ENCODE data around the gene ARHGEF11. TPM values are rescaled to one million over a fixed set of nuclear protein-coding genes. Genes with fewer than 3 reads are reported as not detected.

ARHGEF11 gene
- total RNA-seq, 4 donors from 2014 or later, result 56.7 to 127 (median 89.9) TPM

DNA sequence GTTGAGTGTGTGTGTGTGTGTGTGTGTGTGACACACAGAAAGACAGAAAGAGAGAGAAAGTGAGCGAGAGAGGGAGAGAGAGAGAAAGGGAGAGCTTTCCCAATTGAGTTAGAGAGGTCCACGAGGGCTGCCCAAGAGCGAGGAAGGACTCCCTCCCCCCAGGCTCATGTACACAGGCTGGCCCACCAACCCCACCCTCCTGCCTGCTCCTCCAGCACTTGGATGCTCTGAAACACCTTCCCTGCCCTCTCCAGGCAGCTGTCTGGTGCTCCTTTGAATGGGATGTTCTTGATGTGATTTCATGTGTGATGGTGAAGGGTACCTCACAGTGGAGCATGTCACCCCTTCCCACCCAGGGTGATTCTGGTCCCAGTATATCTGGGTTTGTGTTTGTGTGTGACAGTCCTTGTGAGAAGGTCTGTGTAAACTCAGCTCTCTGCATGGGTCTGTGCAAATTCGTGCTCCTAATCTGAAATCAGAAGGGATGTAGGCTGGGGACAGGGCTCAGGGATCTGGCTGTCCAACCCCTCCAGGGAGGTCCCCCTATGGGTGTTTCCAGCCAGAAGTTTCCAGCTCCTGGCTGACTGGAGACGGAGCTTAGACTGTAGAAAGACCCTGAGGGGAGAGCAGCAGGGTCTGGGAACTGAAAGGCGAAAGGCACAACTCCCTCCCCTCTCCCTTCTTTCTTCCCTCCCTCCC, 158.8 kb downstream of the ARHGEF11 start:
- Histone ChIP-seq H3K27ac (no peak overlapping the region), H3K36me3 (no peaks in the 10 kb centered on the region), H3K4me1 (no peaks in the 10 kb centered on the region), H3K4me3 (no peak overlapping the region), H3K27me3 (no peaks in the 10 kb centered on the region), H3K9me3 (no peaks in the 10 kb centered on the region)
- no peak for TF ChIP-seq CTCF (IDR thresholded peaks at IDR 0.05)
- no peak for TF ChIP-seq POLR2A (IDR thresholded peaks at IDR 0.05)
- no peak for DNase-seq

DNA sequence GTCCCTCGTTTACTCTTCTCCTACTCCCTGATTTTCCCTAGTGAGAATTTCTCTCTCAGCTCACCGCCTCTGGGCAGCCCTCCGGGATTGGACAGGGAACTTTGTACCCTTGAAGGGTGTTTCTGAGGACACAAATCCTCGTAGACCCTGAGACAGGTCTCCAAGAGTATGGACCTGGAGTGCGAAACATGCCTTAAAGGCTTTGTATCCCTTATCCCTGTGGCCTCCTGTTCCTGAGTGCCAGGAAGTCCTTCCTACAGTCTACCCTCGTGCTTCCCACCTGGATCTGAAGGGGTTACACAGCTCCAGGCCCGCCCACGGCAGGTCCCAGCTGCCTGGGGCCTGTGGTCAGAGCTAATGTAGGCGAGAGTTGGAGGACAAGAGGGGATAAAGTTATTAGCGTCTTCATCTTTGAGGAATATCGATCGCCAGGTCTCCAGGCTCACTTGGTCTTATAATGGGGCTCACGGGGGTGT, 159.6 kb downstream of the ARHGEF11 start:
- H3K27me3 ChIP-seq, result no peaks in the 10 kb centered on the region
- H3K27ac ChIP-seq, result no peak overlapping the region
- no peak for DNase-seq

GRCh38 chr1:156885314-156885713, 160.2 kb downstream of the ARHGEF11 start:
- H3K4me1 ChIP-seq, result no peaks in the 10 kb centered on the region
- no peak overlapping the region for H3K27ac ChIP-seq
- H3K9me3 ChIP-seq, result no peaks in the 10 kb centered on the region
- H3K27me3 ChIP-seq, result no peaks in the 10 kb centered on the region
- H3K36me3 ChIP-seq, result no peaks in the 10 kb centered on the region
- no peak for TF ChIP-seq CTCF (IDR thresholded peaks at IDR 0.05)
- TF ChIP-seq POLR2A (IDR thresholded peaks at IDR 0.05), result no peak
- no peak overlapping the region for H3K4me3 ChIP-seq
- DNase-seq, result no peak

More for the DNA sequence above, 159.6 kb downstream of the ARHGEF11 start:
- no peaks in the 10 kb centered on the region for H3K9me3 ChIP-seq
- H3K4me1 ChIP-seq, result no peaks in the 10 kb centered on the region
- H3K36me3 ChIP-seq, result no peaks in the 10 kb centered on the region
- TF ChIP-seq CTCF (IDR thresholded peaks at IDR 0.05) (no peak), POLR2A (IDR thresholded peaks at IDR 0.05) (no peak)
- H3K4me3 ChIP-seq, result no peak overlapping the region

Small RNA genes lying within 50 kb of the gene (small RNA-seq; reads per million reads assigned to genes)
- 0 to 0.06 reads per million in 2 donors for gene MIR765
- 0 reads per million in 2 donors for gene RN7SL612P

Other genes starting within 250 kb of the ARHGEF11 start
- 10 to 100 TPM in 1 of 4 donors, 1 to 10 TPM in 2, not detected in 1; 2.7 to 13.5 (median 6.5) TPM for gene SH2D2A, start 228.9 kb downstream of the ARHGEF11 start, total RNA-seq
- gene INSRR, start 186.6 kb downstream of the ARHGEF11 start, total RNA-seq, result not detected
- under 1 TPM in 1 of 4 donors, not detected in 3; 0.57 TPM for gene NTRK1, start 184.9 kb downstream of the ARHGEF11 start, total RNA-seq
- gene PEAR1, start 152.0 kb downstream of the ARHGEF11 start, total RNA-seq, result 10 to 100 TPM in 1 of 4 donors, 1 to 10 TPM in 3; 4.9 to 17.3 (median 7.0) TPM
- not detected for gene LRRC71, start 125.1 kb downstream of the ARHGEF11 start, total RNA-seq
- gene ETV3L, start 54.1 kb upstream of the ARHGEF11 start, total RNA-seq, result not detected
- 10 to 100 TPM; 10.7 to 25.8 (median 20.2) TPM for gene ETV3, start 92.7 kb upstream of the ARHGEF11 start, total RNA-seq

Data from Peyer's patch (tissue), 4 donors.